ENCODE data around the gene LPP. TPM values are rescaled to one million over a fixed set of nuclear protein-coding genes. Genes with fewer than 3 reads are reported as not detected.

The LPP gene
- total and polyA plus RNA-seq, 2 of the 13 experiments (the other 11 are each of a cell fraction or from before 2014, with no cell fraction given) = 19.2 to 29.9 TPM

GRCh38 chr3:188294113-188294512 is 140.2 kb downstream of the LPP start:
- H3K36me3 ChIP-seq (replicated peaks in 1 of 2; ENCODE audit: control insufficient read depth in 1 of 2, insufficient read depth in 2 of 2, low read length in 2 of 2) = no peaks in the 10 kb centered on the region
- peaks cover 99% of the 10 kb centered on the region for H3K4me1 ChIP-seq (ENCODE audit: insufficient read depth, low read length)
- FAIRE-seq (no peak), ATAC-seq (no peak), DNase-seq (ENCODE audit: low spot score) (no peak)
- no peaks in the 10 kb centered on the region for H4K20me1 ChIP-seq (ENCODE audit: insufficient read depth, low read length)
- in situ Hi-C loops (cut with HindIII; ENCODE audit: extremely low pct_ligation_motif_present, low pct_unique_long_range_greater_than_20kb) (loop anchor here (10.0 kb wide), 2 partner anchors 549 to 661 kb away; partner anchors contain the start of gene BCL6), intact Hi-C loops (cut with micrococcal nuclease; ENCODE audit: unreplicated experiment) (loop anchor here (2.0 to 5.0 kb wide), 4 partner anchors 23 to 551 kb away; no protein-coding TSS in a partner anchor)
- H3K27ac ChIP-seq (ENCODE audit: extremely low read length, insufficient read depth, low read length) = peak overlapping the region; percentile 94
- H3K9ac ChIP-seq (ENCODE audit: insufficient read depth, low read depth, low read length) = peak overlapping the region; percentile 73
- POLR2A ChIA-PET = interaction anchor here (0.7 to 2.3 kb wide), 21 partner anchors 10 to 555 kb away, joined by 3 to 31 read pairs (median 6); partner anchors contain the start of gene BCL6
- H3K79me2 ChIP-seq (ENCODE audit: insufficient read depth, low read length) = peaks cover 59% of the 10 kb centered on the region
- CTCF ChIA-PET (ENCODE audit: low intra/inter-chr PET ratio, low total read pairs) = no interaction called here
- H3K4me3 ChIP-seq (replicated peaks in 1 of 3; ENCODE audit: insufficient read depth in 1 of 3, low read depth in 2 of 3, low read length in 3 of 3) = peak overlapping the region in 1 of 3 experiments; percentile 45; a peak in 2 of 6 replicates
- H3K4me2 ChIP-seq (ENCODE audit: low read depth, low read length) = peak overlapping the region; percentile 73
- no peaks in the 10 kb centered on the region for H3K9me3 ChIP-seq (ENCODE audit: low read length)
- no peak overlapping the region for H2AFZ ChIP-seq (ENCODE audit: low read length)
- H3K27me3 ChIP-seq (ENCODE audit: control insufficient read depth in 1 of 2, insufficient read depth in 2 of 2, low read length in 2 of 2) = no peaks in the 10 kb centered on the region
- 0 out of 2 replicates have a peak, but pooled peaks have one; percentile 36 for TF ChIP-seq ZNF362 (CRISPR knock-in tag; IDR thresholded peaks at IDR 0.05; ENCODE audit: borderline replicate concordance)
- no peak for TF ChIP-seq SYNCRIP (IDR thresholded peaks at IDR 0.05; ENCODE audit: insufficient read depth, low read depth, low read length)
- TF ChIP-seq CEBPB (IDR thresholded peaks at IDR 0.05; ENCODE audit: borderline replicate concordance, low read depth, low read length) = peak; percentile 86
- TF ChIP-seq ZFP37 (CRISPR knock-in tag; IDR thresholded peaks at IDR 0.05; ENCODE audit: borderline replicate concordance) = no peak
- 0 out of 4 replicates have a peak, but pooled peaks of 1 of the 2 experiments have one; percentile 0 for TF ChIP-seq HMGXB4 (CRISPR knock-in tag; IDR thresholded peaks at IDR 0.05; ENCODE audit: borderline replicate concordance in 1 of 2, low read depth in 1 of 2)
- TF ChIP-seq CEBPG (CRISPR knock-in tag; IDR thresholded peaks at IDR 0.05) = peak; percentile 47
- BruUV-seq (replicated peaks) = no TSS peak
- WGBS (ENCODE audit: low lambda C conversion rate) = 81% methylated on average over 3 of the region's 3 CpGs
